ENCODE results near the gene CTU1.

Gene CTU1

DNA sequence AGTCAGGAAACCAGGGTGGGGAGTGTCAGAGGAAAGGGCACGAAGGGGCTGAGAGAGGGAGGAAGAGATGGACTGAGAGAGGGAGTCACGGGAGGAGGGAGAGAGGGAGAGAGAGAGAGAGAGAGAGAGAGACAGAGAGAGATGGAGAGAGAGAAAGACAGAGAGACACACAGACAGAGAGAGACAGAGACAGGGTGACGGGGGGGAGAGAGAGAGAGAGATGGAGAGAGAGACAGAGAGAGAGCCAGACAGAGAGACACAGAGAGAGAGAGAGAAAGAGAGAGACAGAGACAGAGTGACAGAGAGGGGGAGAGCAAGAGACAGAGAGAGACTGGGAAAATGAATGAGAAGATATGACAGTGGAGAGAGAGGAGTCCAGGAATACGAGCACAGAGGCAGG lies 25.0 kb downstream of the CTU1 start:
- Histone ChIP-seq H3K9ac (ENCODE audit: low read length in 2 of 2) (no peak overlapping the region), H3K9me3 (ENCODE audit: control insufficient read depth in 2 of 2, low read length in 2 of 2) (no peaks in the 10 kb centered on the region), H3K4me1 (ENCODE audit: control insufficient read depth, insufficient read depth, low read length) (no peaks in the 10 kb centered on the region), H3K4me3 (ENCODE audit: low read length in 2 of 2) (no peak overlapping the region), H3K27me3 (ENCODE audit: control insufficient read depth in 1 of 2, insufficient read depth in 2 of 2, low read length in 2 of 2) (peaks cover 0 to 4% of the 10 kb centered on the region in 2 donors), H3K36me3 (ENCODE audit: control insufficient read depth in 2 of 2, insufficient read depth in 2 of 2, low read length in 2 of 2) (no peaks in the 10 kb centered on the region), H3K27ac (ENCODE audit: low read length) (no peak overlapping the region)

DNA sequence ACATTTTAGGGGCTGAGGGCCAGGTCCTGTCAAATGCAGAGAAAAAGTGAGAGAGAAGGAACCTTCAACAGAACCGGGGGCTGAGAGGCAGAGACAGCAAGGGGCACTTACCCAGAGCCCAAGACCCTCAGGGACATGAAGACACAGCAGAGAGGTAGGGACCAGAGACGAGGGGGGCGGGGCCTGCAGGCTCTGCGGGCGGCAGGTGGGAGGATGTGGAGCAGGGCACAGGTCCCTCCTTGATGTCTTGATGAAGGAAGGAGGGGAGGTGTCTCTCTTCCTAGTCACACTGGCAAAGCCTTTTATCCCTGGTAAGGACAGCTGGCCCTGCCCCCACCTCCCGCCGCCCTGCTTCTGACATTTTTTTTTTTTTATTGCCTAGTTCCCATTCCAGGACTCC lies 25.6 kb downstream of the CTU1 start, which contains the start of gene KLK14:
TSS of gene KLK14 (minus strand) at position 277 of the 400 bp plus-strand sequence. CDS start at position 4, 273 bp downstream.
- Histone ChIP-seq H3K4me1 (ENCODE audit: control insufficient read depth, insufficient read depth, low read length) (no peaks in the 10 kb centered on the region), H3K9me3 (ENCODE audit: control insufficient read depth in 2 of 2, low read length in 2 of 2) (no peaks in the 10 kb centered on the region), H3K36me3 (ENCODE audit: control insufficient read depth in 2 of 2, insufficient read depth in 2 of 2, low read length in 2 of 2) (no peaks in the 10 kb centered on the region), H3K4me3 (ENCODE audit: low read length in 2 of 2) (no peak within 1 kb of the TSS), H3K9ac (ENCODE audit: low read length in 2 of 2) (no peak within 1 kb of the TSS), H3K27ac (ENCODE audit: low read length) (no peak within 1 kb of the TSS), H3K27me3 (ENCODE audit: control insufficient read depth in 1 of 2, insufficient read depth in 2 of 2, low read length in 2 of 2) (peaks cover 0 to 4% of the 10 kb centered on the region in 2 donors)

DNA sequence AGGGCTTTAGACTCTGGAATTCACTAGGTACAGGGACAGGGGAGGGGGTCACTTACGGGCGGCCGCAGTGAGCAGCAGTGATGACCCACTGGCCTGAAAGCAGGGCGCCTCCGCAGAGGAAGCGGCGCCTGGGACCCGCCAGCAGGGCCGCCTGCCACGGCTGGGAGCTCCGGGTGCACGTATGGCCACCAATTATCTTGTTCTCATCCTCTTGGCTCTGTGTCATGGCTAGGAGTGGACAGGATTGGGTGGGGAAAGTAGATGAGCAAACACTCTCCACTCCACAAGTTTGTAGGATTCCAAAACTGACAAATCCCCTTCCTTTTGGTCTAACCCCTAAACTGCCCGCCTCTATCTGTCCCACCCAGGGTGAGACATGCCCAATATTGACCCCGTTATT lies 26.7 kb downstream of the CTU1 start:
- Histone ChIP-seq H3K36me3 (ENCODE audit: control insufficient read depth in 2 of 2, insufficient read depth in 2 of 2, low read length in 2 of 2) (no peaks in the 10 kb centered on the region), H3K4me1 (ENCODE audit: control insufficient read depth, insufficient read depth, low read length) (no peaks in the 10 kb centered on the region), H3K9ac (ENCODE audit: low read length in 2 of 2) (no peak overlapping the region), H3K27ac (ENCODE audit: low read length) (no peak overlapping the region), H3K9me3 (ENCODE audit: control insufficient read depth in 2 of 2, low read length in 2 of 2) (no peaks in the 10 kb centered on the region), H3K4me3 (ENCODE audit: low read length in 2 of 2) (no peak overlapping the region), H3K27me3 (ENCODE audit: control insufficient read depth in 1 of 2, insufficient read depth in 2 of 2, low read length in 2 of 2) (peaks cover 0 to 4% of the 10 kb centered on the region in 2 donors)

DNA sequence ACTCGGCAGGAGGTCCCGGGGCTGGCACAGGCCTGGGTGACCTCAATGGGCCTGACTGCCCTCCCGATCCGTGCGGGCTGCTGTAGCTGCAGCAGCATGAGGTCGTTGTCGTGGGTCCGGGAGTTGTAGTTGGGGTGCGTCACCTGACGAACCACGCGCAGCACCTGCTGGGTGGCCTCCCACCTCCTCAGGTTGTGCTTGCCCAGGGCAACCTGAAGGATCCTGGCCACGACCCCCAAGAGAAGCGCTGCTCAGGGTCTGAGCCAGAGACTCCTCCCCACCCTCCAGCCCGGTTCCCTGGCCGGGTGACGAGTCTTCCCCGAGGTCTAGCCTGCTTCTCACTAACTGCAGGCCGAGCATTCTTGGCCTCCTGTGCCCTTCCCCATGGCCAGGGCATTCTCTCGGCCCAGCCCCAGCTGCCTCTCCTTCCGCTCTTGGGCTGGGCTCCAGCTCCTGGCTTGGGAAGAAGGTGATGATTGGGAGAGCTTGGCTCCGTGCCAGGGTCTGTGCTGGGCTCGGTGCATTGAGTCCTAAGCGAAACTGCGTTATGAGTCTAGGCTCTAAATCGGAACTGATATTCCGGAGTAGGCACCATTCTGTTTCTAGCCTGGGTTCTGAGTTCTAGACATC lies 28.6 kb downstream of the CTU1 start:
- Histone ChIP-seq H3K4me1 (ENCODE audit: control insufficient read depth, insufficient read depth, low read length) (no peaks in the 10 kb centered on the region), H3K9me3 (ENCODE audit: control insufficient read depth in 2 of 2, low read length in 2 of 2) (peaks cover 0 to 2% of the 10 kb centered on the region in 2 donors), H3K9ac (ENCODE audit: low read length in 2 of 2) (no peak overlapping the region), H3K36me3 (ENCODE audit: control insufficient read depth in 2 of 2, insufficient read depth in 2 of 2, low read length in 2 of 2) (no peaks in the 10 kb centered on the region), H3K27ac (ENCODE audit: low read length) (no peak overlapping the region), H3K27me3 (ENCODE audit: control insufficient read depth in 1 of 2, insufficient read depth in 2 of 2, low read length in 2 of 2) (peaks cover 0 to 4% of the 10 kb centered on the region in 2 donors), H3K4me3 (ENCODE audit: low read length in 2 of 2) (no peak overlapping the region)

DNA sequence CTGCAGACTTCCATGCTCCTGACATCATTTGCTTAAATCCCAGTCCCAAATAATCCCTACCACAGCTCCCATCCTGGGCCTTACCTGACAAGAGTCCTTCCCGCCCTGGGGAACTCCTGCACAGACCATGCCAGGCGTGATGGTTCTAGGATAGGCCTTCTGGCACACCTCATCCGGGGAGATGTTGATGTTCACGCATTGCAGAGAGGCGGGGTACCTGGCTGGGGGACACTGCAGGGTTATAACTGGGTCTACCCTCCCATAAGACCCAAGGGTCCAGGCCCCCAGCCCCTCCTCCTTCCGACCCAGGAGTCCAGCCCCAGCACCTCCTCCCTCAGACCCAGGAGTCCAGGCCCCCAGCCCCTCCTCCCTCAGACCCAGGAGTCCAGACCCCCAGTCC lies 29.5 kb downstream of the CTU1 start:
- H3K4me1 ChIP-seq (ENCODE audit: control insufficient read depth, insufficient read depth, low read length): no peaks in the 10 kb centered on the region
- H3K27me3 ChIP-seq (ENCODE audit: control insufficient read depth in 1 of 2, insufficient read depth in 2 of 2, low read length in 2 of 2): peaks cover 0 to 2% of the 10 kb centered on the region in 2 donors
- no peak overlapping the region for H3K27ac ChIP-seq (ENCODE audit: low read length)
- no peak overlapping the region for H3K4me3 ChIP-seq (ENCODE audit: low read length in 2 of 2)
- no peaks in the 10 kb centered on the region for H3K36me3 ChIP-seq (ENCODE audit: control insufficient read depth in 2 of 2, insufficient read depth in 2 of 2, low read length in 2 of 2)
- H3K9ac ChIP-seq (ENCODE audit: low read length in 2 of 2): no peak overlapping the region
- peaks cover 0 to 5% of the 10 kb centered on the region in 2 donors for H3K9me3 ChIP-seq (ENCODE audit: control insufficient read depth in 2 of 2, low read length in 2 of 2)

DNA sequence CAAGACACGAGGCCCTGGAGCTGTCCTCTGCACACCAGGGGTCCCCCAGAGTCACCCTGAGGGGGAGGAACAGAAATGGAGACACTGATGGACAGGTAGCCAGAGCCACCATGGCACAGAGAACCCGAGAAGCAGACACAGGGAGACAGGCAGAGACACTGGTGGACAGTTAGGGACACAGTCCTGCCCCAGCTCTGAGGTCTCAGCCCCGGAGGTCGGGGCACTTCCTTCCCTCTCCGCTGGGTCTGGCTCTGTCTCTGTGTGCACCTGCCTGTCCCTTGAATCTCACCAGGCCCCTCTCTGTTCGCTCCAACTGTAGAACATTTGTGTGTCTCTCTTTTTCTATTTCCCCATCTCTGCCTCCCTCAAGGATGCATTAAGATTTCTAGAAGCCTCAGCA lies 30.1 kb downstream of the CTU1 start:
- Histone ChIP-seq H3K9ac (ENCODE audit: low read length in 2 of 2) (no peak overlapping the region), H3K27me3 (ENCODE audit: control insufficient read depth in 1 of 2, insufficient read depth in 2 of 2, low read length in 2 of 2) (peaks cover 0 to 2% of the 10 kb centered on the region in 2 donors), H3K9me3 (ENCODE audit: control insufficient read depth in 2 of 2, low read length in 2 of 2) (peaks cover 0 to 5% of the 10 kb centered on the region in 2 donors), H3K27ac (ENCODE audit: low read length) (no peak overlapping the region), H3K36me3 (ENCODE audit: control insufficient read depth in 2 of 2, insufficient read depth in 2 of 2, low read length in 2 of 2) (no peaks in the 10 kb centered on the region), H3K4me3 (ENCODE audit: low read length in 2 of 2) (no peak overlapping the region), H3K4me1 (ENCODE audit: control insufficient read depth, insufficient read depth, low read length) (no peaks in the 10 kb centered on the region)

DNA sequence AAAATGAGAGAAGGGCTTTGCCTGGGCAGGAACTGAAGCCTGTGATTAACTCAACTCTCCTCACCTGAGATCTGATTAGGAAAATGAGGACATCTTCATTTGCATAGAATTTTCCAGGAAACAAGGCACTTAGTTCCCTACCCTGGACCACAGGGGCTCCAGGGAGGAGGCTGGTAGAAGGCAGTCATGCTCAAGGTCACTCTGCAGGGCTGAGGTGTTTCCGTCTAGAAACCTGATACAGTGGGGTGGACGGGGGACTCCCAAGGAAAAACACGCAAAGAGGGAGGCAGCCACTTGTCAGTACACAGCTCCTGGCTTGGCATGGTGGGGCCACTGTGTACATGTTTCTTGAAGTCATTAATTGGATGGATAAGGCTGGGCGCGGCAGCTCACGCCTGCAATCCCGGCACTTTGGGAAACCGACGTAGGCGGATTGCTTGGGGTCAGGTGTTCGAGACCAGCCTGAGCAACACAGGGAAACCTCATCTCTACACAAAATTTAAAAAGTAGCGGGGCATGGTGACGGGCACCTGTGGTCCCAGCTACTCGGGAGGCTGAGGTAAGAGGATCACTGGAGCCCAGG lies 31.5 kb downstream of the CTU1 start:
- H3K9ac ChIP-seq (ENCODE audit: low read length in 2 of 2): no peak overlapping the region
- H3K27me3 ChIP-seq (ENCODE audit: control insufficient read depth in 1 of 2, insufficient read depth in 2 of 2, low read length in 2 of 2): no peaks in the 10 kb centered on the region
- no peaks in the 10 kb centered on the region for H3K4me1 ChIP-seq (ENCODE audit: control insufficient read depth, insufficient read depth, low read length)
- H3K36me3 ChIP-seq (ENCODE audit: control insufficient read depth in 2 of 2, insufficient read depth in 2 of 2, low read length in 2 of 2): no peaks in the 10 kb centered on the region
- H3K9me3 ChIP-seq (ENCODE audit: control insufficient read depth in 2 of 2, low read length in 2 of 2): peaks cover 0 to 5% of the 10 kb centered on the region in 2 donors
- no peak overlapping the region for H3K4me3 ChIP-seq (ENCODE audit: low read length in 2 of 2)
- no peak overlapping the region for H3K27ac ChIP-seq (ENCODE audit: low read length)

DNA sequence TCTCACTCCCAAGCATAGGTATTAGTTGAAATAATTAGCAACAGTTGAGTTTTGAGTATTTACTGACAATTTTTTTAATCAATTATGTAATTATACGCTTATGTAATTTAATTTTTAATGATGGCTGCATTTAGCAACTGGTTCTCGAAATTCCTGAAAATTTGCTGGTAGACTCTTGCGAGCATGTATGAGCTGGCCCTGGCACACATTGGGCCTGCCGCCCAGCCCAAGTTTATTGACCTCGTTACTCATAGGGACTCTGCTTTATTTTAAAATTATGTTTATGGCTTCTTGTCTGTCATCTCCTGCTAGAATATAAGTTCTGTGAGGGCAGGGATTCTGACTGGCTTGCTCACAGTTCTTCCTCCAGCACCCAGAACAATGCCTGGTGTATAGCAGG lies 32.2 kb downstream of the CTU1 start:
- H3K9ac ChIP-seq (ENCODE audit: low read length in 2 of 2): no peak overlapping the region
- no peaks in the 10 kb centered on the region for H3K36me3 ChIP-seq (ENCODE audit: control insufficient read depth in 2 of 2, insufficient read depth in 2 of 2, low read length in 2 of 2)
- H3K27me3 ChIP-seq (ENCODE audit: control insufficient read depth in 1 of 2, insufficient read depth in 2 of 2, low read length in 2 of 2): no peaks in the 10 kb centered on the region
- no peaks in the 10 kb centered on the region for H3K4me1 ChIP-seq (ENCODE audit: control insufficient read depth, insufficient read depth, low read length)
- no peak overlapping the region for H3K4me3 ChIP-seq (ENCODE audit: low read length in 2 of 2)
- H3K9me3 ChIP-seq (ENCODE audit: control insufficient read depth in 2 of 2, low read length in 2 of 2): peaks cover 0 to 5% of the 10 kb centered on the region in 2 donors
- no peak overlapping the region for H3K27ac ChIP-seq (ENCODE audit: low read length)

DNA sequence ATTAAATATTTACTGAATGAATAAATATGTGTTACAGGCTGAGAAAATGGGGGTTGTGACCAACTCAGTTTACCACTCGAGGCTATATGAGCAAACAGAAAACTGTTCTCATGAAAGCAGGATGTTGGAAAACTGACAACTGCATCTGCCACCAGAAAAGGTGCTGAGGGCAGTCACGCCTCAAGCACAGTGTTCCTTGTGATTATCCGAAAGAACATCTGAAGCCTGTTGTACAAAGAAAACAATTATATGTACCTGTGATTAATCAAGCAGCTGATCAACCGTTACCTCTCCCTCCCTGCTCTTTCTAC lies 37.2 kb downstream of the CTU1 start:
- peaks cover 0 to 5% of the 10 kb centered on the region in 2 donors for H3K9me3 ChIP-seq (ENCODE audit: control insufficient read depth in 2 of 2, low read length in 2 of 2)
- H3K4me3 ChIP-seq (ENCODE audit: low read length in 2 of 2): no peak overlapping the region
- no peak overlapping the region for H3K9ac ChIP-seq (ENCODE audit: low read length in 2 of 2)
- no peaks in the 10 kb centered on the region for H3K4me1 ChIP-seq (ENCODE audit: control insufficient read depth, insufficient read depth, low read length)
- peaks cover 4% of the 10 kb centered on the region in 2 donors for H3K27me3 ChIP-seq (ENCODE audit: control insufficient read depth in 1 of 2, insufficient read depth in 2 of 2, low read length in 2 of 2)
- H3K36me3 ChIP-seq (ENCODE audit: control insufficient read depth in 2 of 2, insufficient read depth in 2 of 2, low read length in 2 of 2): no peaks in the 10 kb centered on the region
- no peak overlapping the region for H3K27ac ChIP-seq (ENCODE audit: low read length)

DNA sequence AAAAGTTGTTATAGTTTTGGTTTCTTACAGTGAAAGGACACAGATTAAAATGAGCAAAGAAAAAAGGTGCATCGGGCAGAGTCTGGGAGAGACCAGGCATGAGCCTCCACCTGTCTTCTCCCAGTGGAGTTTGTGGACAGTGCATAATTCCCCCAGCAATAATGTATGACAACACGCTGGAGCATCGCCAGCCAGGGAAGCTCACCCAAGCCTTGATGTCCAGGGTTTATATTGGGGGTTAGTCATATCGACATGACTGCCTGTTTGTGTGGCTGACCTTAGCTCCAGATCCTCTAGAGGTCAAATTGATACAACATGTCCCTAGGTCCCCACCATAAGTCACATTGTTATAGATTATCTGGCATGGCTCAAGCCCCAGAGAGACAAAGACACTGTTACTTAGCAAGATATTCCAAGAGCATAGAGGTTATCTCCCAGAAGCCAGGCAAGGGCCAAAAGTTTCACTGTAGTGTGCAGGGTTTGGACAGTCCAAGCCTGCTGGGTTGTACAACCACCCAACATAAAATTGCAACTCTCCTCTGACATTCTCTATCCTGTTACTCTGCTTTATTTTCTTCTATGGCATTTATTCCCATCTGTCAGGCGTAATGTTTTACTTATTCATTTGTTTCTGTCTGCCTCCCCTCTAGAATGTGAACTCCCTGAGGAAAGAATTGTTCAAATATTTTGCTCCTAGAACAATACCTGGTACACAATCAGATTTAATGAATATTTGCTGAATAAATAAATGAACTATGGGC lies 37.7 kb downstream of the CTU1 start:
- Histone ChIP-seq H3K4me1 (ENCODE audit: control insufficient read depth, insufficient read depth, low read length) (no peaks in the 10 kb centered on the region), H3K27me3 (ENCODE audit: control insufficient read depth in 1 of 2, insufficient read depth in 2 of 2, low read length in 2 of 2) (peaks cover 4% of the 10 kb centered on the region in 2 donors), H3K9me3 (ENCODE audit: control insufficient read depth in 2 of 2, low read length in 2 of 2) (peaks cover 0 to 5% of the 10 kb centered on the region in 2 donors), H3K36me3 (ENCODE audit: control insufficient read depth in 2 of 2, insufficient read depth in 2 of 2, low read length in 2 of 2) (no peaks in the 10 kb centered on the region), H3K4me3 (ENCODE audit: low read length in 2 of 2) (no peak overlapping the region), H3K9ac (ENCODE audit: low read length in 2 of 2) (no peak overlapping the region), H3K27ac (ENCODE audit: low read length) (no peak overlapping the region)

Measured in stomach smooth muscle (tissue), 2 donors.